GM21360 (cell line): ENCODE results near the gene PMM2.
"Not testable (repeated sequence)": the region's sequence is repeated elsewhere in the genome, so short reads cannot be mapped to it uniquely, and the experiment has no call there.

Experiments
- ATAC-seq: cut with Tn5 transposase; IDR thresholded peaks from one replicate; pipeline ENCODE4 v1.9.1; 2021; ENCODE audit warnings: mild to moderate bottlenecking, moderate library complexity; ENCODE audit not compliant: unreplicated experiment

PMM2 gene

GRCh38 chr16:8797364-8798173 lies at the start of gene PMM2, which contains the start of gene TMEM186:
Gene PMM2 (plus strand): TSS chr16:8797839. CDS start chr16:8797883, 44 bp downstream.
Gene TMEM186 (minus strand): TSS chr16:8797639. CDS start chr16:8797614, 25 bp downstream.
- peak; percentile 93 for ATAC-seq

GRCh38 chr16:8748944-8749343 lies 48.7 kb upstream of the PMM2 start:
- not testable (repeated sequence) for ATAC-seq

GRCh38 chr16:8751481-8752311 lies 45.9 kb upstream of the PMM2 start:
- no peak for ATAC-seq

- no peak for ATAC-seq
These were observed 44.9 kb upstream of the PMM2 start for GRCh38 chr16:8752706-8753105.

- no peak for ATAC-seq
These were observed 44.1 kb upstream of the PMM2 start for GRCh38 chr16:8753416-8754054.

GRCh38 chr16:8756755-8757154 lies 40.9 kb upstream of the PMM2 start:
- ATAC-seq, result no peak

GRCh38 chr16:8758022-8758421 lies 39.6 kb upstream of the PMM2 start:
- no peak for ATAC-seq

- ATAC-seq, result no peak
These were observed 37.6 kb upstream of the PMM2 start for GRCh38 chr16:8760021-8760420.

- no peak for ATAC-seq
These were observed 36.6 kb upstream of the PMM2 start for GRCh38 chr16:8761078-8761477.

GRCh38 chr16:8762254-8762653 lies 35.4 kb upstream of the PMM2 start:
- no peak for ATAC-seq

- ATAC-seq, result no peak
These were observed 34.6 kb upstream of the PMM2 start for GRCh38 chr16:8763083-8763482.

- ATAC-seq, result no peak
These were observed 33.7 kb upstream of the PMM2 start for GRCh38 chr16:8763899-8764298.

- ATAC-seq, result no peak
These were observed 33.0 kb upstream of the PMM2 start for GRCh38 chr16:8764525-8765250.

- ATAC-seq, result no peak
These were observed 30.5 kb upstream of the PMM2 start for GRCh38 chr16:8767176-8767575.

- no peak for ATAC-seq
These were observed 29.4 kb upstream of the PMM2 start for GRCh38 chr16:8768283-8768682.

- ATAC-seq, result no peak
These were observed 28.9 kb upstream of the PMM2 start for GRCh38 chr16:8768692-8769091.

GRCh38 chr16:8773537-8773936 lies 24.1 kb upstream of the PMM2 start:
- ATAC-seq, result no peak

- no peak for ATAC-seq
These were observed 23.4 kb upstream of the PMM2 start for GRCh38 chr16:8774208-8774607.

- ATAC-seq, result no peak
These were observed 22.3 kb upstream of the PMM2 start for GRCh38 chr16:8775359-8775758.

- no peak for ATAC-seq
These were observed 21.5 kb upstream of the PMM2 start for GRCh38 chr16:8776129-8776584.

- no peak for ATAC-seq
These were observed 20.4 kb upstream of the PMM2 start for GRCh38 chr16:8777217-8777616.
